ENCODE data around the gene OSBPL10.

GRCh38 chr3:31779514-31779913 lies 201.5 kb downstream of the OSBPL10 start:
- no peak for TF ChIP-seq EZH2 (IDR thresholded peaks at IDR 0.05; ENCODE audit: low read length, missing control alignments)
- TF ChIP-seq CTCF (conservative IDR thresholded peaks at IDR 0.05 in 1 of 2, IDR thresholded peaks at IDR 0.05 in 1 of 2; ENCODE audit: low read depth in 1 of 2, low read length in 2 of 2) = no peak

Measured in fibroblast of lung (primary cell).